Measurements from ENCODE around the gene ABCB9.

DNA sequence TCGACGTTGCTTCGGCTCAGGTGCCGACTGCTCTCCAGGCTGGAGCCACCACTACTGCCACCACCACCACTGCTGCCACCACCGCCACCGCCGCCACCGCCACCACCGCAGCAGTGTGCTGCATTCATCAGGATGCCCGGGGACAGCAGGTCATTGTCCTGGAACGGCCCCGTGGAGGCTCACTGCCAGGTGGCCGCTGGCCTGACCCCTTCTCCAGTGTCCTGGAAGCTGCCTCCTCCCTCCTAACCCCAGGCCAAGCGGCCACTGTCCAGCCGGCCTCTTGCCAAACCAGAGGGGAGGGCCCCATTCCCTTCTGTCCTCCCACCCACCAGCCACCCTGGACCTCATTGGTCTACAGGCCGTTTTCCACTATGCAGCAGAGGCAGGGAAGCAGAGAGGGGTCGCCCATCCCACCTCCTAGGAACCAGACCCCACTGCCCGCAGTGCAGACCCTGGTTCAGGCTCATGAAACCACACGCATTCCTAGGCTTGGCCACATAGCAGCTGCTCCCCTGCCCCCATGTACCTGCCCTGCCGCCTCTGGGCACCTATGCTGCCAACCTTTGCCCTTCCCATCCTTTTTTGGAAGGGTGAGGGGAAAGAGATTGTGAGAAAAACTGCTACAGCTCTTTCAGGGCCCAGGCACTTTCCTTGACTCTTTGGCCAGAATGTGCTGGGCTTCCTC, 29.4 kb upstream of the ABCB9 start:
- TF ChIP-seq EZH2phosphoT487 (IDR thresholded peaks at IDR 0.05; ENCODE audit: unreplicated experiment) (no peak), CTCF (conservative IDR thresholded peaks at IDR 0.05; ENCODE audit: low read depth in 2 of 2) (no peak), POLR2AphosphoS5 (IDR thresholded peaks at IDR 0.05; ENCODE audit: low read depth) (no peak)
